ENCODE results near the gene FLAD1. TPM values are rescaled to one million over a fixed set of nuclear protein-coding genes. Genes with fewer than 3 reads are reported as not detected.
"Not testable (repeated sequence)": the region's sequence is repeated elsewhere in the genome, so short reads cannot be mapped to it uniquely, and the experiment has no call there.

Gene FLAD1
- total RNA-seq, 1 donor from 2014 or later, result 31.2 TPM

DNA sequence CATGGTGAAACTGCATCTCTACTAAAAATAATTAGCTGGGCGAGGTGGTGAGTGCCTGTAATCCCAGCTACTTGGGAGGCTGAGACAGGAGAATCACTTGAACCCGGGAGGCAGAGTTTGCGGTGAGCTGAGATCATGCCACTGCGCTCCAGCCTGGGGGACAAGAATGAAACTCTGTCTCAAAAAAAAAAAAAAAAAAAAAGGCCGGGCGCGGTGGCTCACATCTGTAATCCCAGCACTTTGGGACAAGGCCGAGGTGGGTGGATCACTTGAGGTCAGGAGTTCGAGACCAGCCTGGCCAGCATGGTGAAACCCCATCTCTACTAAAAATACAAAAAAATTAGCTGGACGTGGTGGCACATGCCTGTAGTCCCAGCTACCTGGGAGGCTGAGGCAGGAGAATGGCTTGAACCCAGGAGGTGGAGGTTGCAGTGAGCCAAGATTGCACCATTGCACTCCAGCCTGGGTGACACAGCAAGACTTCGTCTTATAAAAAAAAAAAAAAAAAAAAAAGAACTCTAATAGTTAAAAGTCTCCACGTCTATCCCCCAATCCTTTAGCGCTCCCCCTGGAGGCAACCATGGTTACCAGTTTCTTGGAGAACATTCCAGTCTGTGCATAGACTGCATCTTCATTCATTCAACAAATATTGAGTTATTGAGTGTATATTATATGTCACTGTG lies 12.3 kb downstream of the FLAD1 start:
- H3K27ac ChIP-seq; H3K36me3 ChIP-seq; H3K9me3 ChIP-seq; H3K27me3 ChIP-seq; intact Hi-C loops (cut with DNase I); H3K4me3 ChIP-seq: not testable (repeated sequence)
- DNase-seq (ENCODE audit: low spot score in 2 of 2), result peak in 1 of 2 donors; percentile 77
- TF ChIP-seq CTCF (IDR thresholded peaks at IDR 0.05), result peak in 2 of 3 experiments; percentile 28 to 43
- peaks cover 7 to 12% of the 10 kb centered on the region in 2 donors for H3K4me1 ChIP-seq

DNA sequence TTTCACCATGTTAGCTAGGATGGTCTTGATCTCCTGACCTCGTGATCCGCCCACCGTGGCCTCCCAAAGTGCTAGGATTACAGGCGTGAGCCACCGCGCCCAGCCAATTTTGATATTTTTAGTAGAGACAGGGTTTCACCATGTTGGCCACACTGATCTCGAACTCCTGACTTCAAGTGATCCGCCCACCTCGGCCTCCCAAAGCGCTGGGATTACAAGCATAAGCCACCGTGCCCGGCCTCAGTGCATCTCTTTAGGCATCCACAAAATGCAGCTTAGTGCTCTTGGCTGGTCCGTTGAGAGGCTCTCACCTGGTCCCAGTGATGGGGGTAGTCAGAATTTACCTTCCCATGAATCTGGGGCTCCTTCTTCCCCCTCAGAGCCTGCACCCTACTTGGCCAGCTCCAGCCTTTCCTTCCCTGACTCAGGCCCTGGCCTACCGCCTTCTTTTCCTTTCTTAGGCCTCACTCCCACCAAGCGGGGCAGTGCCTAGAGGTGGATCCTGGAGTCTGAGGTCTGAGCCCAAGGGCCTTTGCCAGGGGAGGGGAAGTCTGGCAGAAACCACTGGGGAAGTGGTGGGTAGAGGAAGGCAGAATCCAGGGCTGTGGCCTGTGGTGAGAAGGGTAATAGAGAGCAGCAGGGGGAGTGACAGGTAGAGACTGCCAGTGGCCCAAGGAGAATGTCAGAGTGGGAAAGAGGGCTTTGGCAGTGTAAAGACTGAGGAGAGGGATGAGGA lies 14.0 kb downstream of the FLAD1 start:
- intact Hi-C loops (cut with DNase I), result no loop called here
- no peaks in the 10 kb centered on the region for H3K36me3 ChIP-seq
- H3K27ac ChIP-seq, result no peak overlapping the region
- no peak for TF ChIP-seq CTCF (IDR thresholded peaks at IDR 0.05)
- H3K9me3 ChIP-seq, result no peaks in the 10 kb centered on the region
- DNase-seq (ENCODE audit: low spot score in 2 of 2), result no peak
- no peak overlapping the region for H3K4me3 ChIP-seq
- peaks cover 7 to 17% of the 10 kb centered on the region in 2 donors for H3K4me1 ChIP-seq
- H3K27me3 ChIP-seq, result no peaks in the 10 kb centered on the region

- no peak for TF ChIP-seq CTCF (IDR thresholded peaks at IDR 0.05)
- intact Hi-C loops (cut with DNase I), result no loop called here
- no peak overlapping the region for H3K27ac ChIP-seq
- H3K27me3 ChIP-seq, result no peaks in the 10 kb centered on the region
- peaks cover 7 to 17% of the 10 kb centered on the region in 2 donors for H3K4me1 ChIP-seq
- no peak overlapping the region for H3K4me3 ChIP-seq
- no peaks in the 10 kb centered on the region for H3K9me3 ChIP-seq
- H3K36me3 ChIP-seq, result no peaks in the 10 kb centered on the region
- no peak for DNase-seq (ENCODE audit: low spot score in 2 of 2)
Observed at GRCh38 chr1:154998201-154998780, 15.1 kb downstream of the FLAD1 start.

DNA sequence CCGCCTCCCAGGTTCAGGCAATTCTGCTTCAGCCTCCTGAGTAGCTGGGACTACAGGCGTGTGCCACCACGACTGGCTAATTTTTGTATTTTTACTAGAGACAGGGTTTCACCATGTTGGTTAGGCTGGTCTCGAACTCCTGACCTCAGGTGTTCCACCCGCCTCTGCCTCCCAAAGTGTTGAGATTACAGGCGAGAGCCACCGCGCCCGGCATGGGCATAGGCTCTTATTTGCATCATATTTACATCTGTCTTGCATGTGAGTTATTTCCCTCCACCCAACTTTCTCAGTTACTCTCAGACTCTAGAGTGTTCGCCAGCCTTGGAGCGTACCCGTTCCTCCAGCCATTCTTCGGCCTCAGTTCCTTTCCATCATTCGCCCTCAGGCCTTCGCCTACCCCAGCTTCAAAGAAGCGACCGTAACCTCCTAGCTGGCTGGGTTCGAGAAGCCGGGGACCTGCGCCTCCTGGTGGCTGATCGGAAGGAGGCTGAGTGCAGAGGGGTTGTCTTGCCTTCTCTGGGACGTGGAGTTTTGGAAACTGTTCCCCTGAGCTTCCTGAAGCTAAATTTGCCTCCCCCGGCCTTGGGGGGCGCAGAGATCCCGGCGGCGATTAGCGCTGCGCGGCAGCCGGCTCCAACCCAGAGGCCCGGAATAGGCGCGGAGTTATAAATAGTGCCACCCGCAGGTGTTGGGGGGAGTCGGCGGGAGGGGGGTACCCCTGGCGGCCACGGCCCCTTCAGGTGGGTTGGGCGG lies 15.8 kb downstream of the FLAD1 start:
- peak in 1 of 2 donors; percentile 76 for DNase-seq (ENCODE audit: low spot score in 2 of 2)
- H3K27ac ChIP-seq, result peak overlapping the region; percentile 97 to 98
- H3K4me1 ChIP-seq, result peaks cover 7 to 17% of the 10 kb centered on the region in 2 donors
- no peaks in the 10 kb centered on the region for H3K36me3 ChIP-seq
- TF ChIP-seq CTCF (IDR thresholded peaks at IDR 0.05), result peak; percentile 67 to 81 (median 78)
- H3K27me3 ChIP-seq, result no peaks in the 10 kb centered on the region
- H3K9me3 ChIP-seq, result no peaks in the 10 kb centered on the region
- peak overlapping the region; percentile 92 to 94 for H3K4me3 ChIP-seq
- intact Hi-C loops (cut with DNase I), result no loop called here
